SU-DHL-6 (cell line): ENCODE results near the gene VWC2.

Experiments used
- EZH2phosphoT487 ChIP-seq: fragments of 200-600 bp; sonication (generic), shearing (Covaris generic); conservative IDR thresholded peaks from 2 replicates; pipeline ENCODE4 v1.6.1; 2018; ENCODE audit warnings: mild to moderate bottlenecking, antibody characterized with exemption, low read length, moderate library complexity, mixed read lengths
- TF ChIP-seq, protein P1 (sequence below): fragments of 200-600 bp; sonication (generic); IDR thresholded peaks from one replicate; pipeline ENCODE4 v1.5.1; 2017; ENCODE audit warnings: antibody characterized with exemption, mild to moderate bottlenecking, low read length, moderate library complexity; ENCODE audit not compliant: insufficient read depth, poor library complexity, severe bottlenecking

DNA sequence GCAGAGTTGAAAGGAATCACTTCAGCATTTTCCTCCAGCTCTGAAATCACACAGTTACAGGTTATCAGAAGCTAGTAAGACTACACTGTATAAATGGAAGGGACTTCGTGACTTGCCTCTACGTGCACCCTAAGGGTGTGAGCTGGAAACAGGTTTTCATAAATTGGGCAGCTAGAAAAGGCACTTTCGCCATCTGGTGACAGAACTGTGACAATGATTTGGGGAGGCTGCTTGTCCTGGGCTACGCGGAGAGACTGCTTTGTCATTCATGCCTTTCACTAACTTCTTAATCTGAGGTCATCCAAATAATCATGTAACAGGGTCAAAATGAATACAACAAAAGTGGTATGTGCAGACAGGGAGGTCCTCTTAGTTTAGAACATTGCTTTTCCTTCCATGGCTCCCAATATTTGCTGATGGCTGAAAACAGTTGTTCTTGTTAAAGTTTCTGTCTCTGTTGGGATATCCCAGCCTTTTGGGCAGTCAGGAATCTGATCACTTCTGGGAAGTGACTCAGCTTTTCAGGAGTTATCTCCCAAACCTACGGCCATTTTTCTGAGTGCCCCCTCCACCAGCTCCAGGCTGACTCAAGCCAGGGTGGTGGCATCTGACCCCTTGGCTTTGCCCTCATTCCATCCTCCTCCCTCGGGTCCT, 17.8 kb downstream of the VWC2 start:
- TF ChIP-seq, protein P1, sequence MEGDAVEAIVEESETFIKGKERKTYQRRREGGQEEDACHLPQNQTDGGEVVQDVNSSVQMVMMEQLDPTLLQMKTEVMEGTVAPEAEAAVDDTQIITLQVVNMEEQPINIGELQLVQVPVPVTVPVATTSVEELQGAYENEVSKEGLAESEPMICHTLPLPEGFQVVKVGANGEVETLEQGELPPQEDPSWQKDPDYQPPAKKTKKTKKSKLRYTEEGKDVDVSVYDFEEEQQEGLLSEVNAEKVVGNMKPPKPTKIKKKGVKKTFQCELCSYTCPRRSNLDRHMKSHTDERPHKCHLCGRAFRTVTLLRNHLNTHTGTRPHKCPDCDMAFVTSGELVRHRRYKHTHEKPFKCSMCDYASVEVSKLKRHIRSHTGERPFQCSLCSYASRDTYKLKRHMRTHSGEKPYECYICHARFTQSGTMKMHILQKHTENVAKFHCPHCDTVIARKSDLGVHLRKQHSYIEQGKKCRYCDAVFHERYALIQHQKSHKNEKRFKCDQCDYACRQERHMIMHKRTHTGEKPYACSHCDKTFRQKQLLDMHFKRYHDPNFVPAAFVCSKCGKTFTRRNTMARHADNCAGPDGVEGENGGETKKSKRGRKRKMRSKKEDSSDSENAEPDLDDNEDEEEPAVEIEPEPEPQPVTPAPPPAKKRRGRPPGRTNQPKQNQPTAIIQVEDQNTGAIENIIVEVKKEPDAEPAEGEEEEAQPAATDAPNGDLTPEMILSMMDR = peak; percentile 20
- no peak for TF ChIP-seq EZH2phosphoT487
